ENCODE results near the gene NPAS3.

NPAS3 gene

DNA sequence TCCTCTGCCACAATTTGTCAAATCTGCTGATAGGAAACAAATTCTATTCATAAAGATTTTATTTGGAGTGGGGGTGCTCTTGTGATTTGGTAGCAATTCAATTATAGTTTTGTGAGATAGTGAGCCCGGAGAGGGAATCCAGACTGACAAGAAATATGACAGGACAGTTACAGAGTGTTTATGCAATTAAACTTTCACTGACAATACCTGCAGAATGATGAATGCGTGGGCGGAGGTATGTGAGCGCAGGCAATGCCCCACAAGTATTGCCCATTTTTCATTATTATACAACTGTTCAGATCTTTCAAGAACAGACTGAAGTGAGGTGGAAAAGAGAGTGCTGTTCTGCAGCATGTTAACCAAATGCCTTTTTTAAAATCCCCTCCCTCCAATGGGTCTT lies 753.2 kb downstream of the NPAS3 start:
- no peak overlapping the region for H3K4me3 Mint-ChIP-seq
- H3K36me3 Mint-ChIP-seq = no peaks in the 10 kb centered on the region
- no peaks in the 10 kb centered on the region for H3K4me1 Mint-ChIP-seq
- no peaks in the 10 kb centered on the region for H3K9me3 Mint-ChIP-seq
- no peak for DNase-seq (ENCODE audit: low spot score in 2 of 2)
- no peak overlapping the region for H3K27ac Mint-ChIP-seq
- no peak for ATAC-seq (ENCODE audit: low read depth)
- no peaks in the 10 kb centered on the region for H3K27me3 Mint-ChIP-seq

DNA sequence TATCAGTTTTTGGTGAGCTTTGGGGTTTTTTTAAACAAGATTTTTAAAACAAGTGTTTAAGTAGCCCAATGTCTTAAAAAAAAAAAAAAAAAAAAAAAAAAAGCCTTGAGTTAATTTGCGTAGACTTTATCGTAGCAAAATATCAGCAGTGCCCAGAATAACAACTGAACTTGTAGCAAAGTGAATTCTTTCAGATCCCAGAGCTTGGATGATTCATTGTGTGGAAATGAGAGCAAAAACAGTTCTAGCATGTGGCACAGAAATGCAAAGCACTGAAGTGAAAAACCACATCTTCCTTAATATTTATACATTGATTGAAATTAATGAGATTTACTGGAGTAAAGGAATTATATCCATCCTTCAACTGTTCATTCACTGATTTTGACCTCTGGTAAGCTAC lies 754.1 kb downstream of the NPAS3 start:
- Mint-ChIP-seq H3K4me1 (no peaks in the 10 kb centered on the region), H3K27ac (no peak overlapping the region), H3K36me3 (no peaks in the 10 kb centered on the region), H3K27me3 (no peaks in the 10 kb centered on the region), H3K4me3 (no peak overlapping the region), H3K9me3 (no peaks in the 10 kb centered on the region)
- ATAC-seq (ENCODE audit: low read depth) (no peak), DNase-seq (ENCODE audit: low spot score in 2 of 2) (no peak)

DNA sequence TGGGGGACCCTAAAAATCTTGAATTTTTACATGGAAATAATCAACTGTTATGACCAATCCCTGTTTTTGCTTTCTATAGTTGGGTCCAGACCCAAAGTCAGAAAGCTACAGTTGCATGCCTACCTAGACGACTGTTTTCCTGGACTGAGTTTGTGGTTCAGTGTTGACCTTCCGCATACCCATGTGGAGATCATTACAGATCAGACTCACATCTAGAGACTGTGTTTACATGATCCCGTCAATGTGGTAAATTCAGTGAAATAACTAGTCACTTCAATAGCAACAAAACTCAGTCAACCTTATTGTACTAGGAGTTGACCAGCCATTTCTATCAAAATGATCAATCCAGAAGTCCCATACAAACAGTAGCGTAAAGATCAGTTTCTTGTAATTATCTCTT lies 754.6 kb downstream of the NPAS3 start:
- no peak for ATAC-seq (ENCODE audit: low read depth)
- Mint-ChIP-seq H3K4me1 (no peaks in the 10 kb centered on the region), H3K4me3 (no peak overlapping the region), H3K27ac (no peak overlapping the region), H3K27me3 (no peaks in the 10 kb centered on the region), H3K36me3 (no peaks in the 10 kb centered on the region), H3K9me3 (no peaks in the 10 kb centered on the region)
- no peak for DNase-seq (ENCODE audit: low spot score in 2 of 2)

DNA sequence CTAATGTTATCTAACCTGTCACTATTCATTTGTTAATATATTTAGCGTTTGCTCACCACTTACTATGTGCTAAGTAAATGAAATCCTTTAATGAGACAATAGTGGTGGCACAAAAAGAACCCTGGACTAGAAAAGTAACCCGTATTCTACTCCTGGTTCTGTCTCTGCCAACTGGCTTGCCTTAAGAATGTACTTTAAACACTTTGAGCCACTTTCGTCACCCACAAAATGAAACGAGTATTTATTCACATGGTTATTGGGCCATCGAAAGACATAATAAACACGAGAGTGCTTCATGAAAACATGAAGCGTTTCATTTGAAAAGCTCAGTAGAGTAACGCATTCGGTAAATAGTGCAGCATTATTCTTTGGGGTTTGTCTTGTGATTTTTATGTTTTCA lies 757.5 kb downstream of the NPAS3 start:
- DNase-seq (ENCODE audit: low spot score in 2 of 2) = no peak
- H3K4me3 Mint-ChIP-seq = no peak overlapping the region
- H3K27ac Mint-ChIP-seq = no peak overlapping the region
- no peaks in the 10 kb centered on the region for H3K36me3 Mint-ChIP-seq
- H3K27me3 Mint-ChIP-seq = no peaks in the 10 kb centered on the region
- H3K4me1 Mint-ChIP-seq = no peaks in the 10 kb centered on the region
- no peaks in the 10 kb centered on the region for H3K9me3 Mint-ChIP-seq
- no peak for ATAC-seq (ENCODE audit: low read depth)

GRCh38 chr14:33699300-33699983 lies 760.8 kb downstream of the NPAS3 start:
- Mint-ChIP-seq H3K27me3 (no peaks in the 10 kb centered on the region), H3K9me3 (peaks cover 3% of the 10 kb centered on the region), H3K4me3 (no peak overlapping the region), H3K4me1 (no peaks in the 10 kb centered on the region), H3K27ac (no peak overlapping the region), H3K36me3 (no peaks in the 10 kb centered on the region)
- DNase-seq (ENCODE audit: low spot score in 2 of 2) = no peak
- no peak for ATAC-seq (ENCODE audit: low read depth)

DNA sequence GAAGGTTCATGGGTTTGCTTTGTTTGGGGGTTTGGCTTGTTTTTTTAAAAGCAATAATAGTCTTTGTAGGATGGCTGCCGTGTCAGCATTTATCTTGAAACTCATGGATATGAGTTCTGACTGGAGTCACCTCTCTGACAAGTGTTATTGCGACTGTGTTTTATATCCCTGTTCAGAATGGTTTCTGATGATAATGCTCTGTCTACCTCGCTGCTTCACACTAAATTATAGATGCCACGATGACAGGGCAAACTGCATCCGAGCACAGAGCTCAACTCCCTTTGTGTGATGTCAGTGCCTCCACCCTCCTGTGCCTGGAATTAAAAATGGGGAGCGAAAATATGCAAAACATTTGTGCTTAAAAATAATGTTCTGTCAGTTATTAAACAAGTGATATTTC lies 761.4 kb downstream of the NPAS3 start:
- ATAC-seq (ENCODE audit: low read depth) (no peak), DNase-seq (ENCODE audit: low spot score in 2 of 2) (no peak)
- Mint-ChIP-seq H3K9me3 (peaks cover 4% of the 10 kb centered on the region), H3K4me1 (no peaks in the 10 kb centered on the region), H3K36me3 (no peaks in the 10 kb centered on the region), H3K4me3 (no peak overlapping the region), H3K27ac (no peak overlapping the region), H3K27me3 (no peaks in the 10 kb centered on the region)

DNA sequence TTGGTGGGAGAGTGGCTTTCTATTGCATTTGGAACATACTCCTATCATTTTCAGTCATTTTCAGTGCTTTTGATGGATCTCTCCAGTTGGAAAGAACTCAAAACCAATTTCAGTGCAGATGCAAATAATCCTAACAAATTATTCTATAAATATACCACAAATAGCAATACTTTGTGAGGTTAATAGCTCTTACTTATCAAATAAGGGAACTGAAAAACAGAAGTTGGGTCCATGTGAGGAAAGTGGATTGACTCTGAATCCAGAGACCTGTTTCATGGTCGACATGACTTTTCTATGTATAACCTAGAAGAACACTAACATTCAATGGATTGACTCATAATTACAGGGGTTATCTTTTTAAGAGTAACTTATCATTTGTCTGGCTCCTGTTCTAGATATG lies 763.6 kb downstream of the NPAS3 start:
- Mint-ChIP-seq H3K4me1 (no peaks in the 10 kb centered on the region), H3K9me3 (peaks cover 4% of the 10 kb centered on the region), H3K27me3 (no peaks in the 10 kb centered on the region), H3K27ac (no peak overlapping the region), H3K36me3 (no peaks in the 10 kb centered on the region), H3K4me3 (no peak overlapping the region)
- DNase-seq (ENCODE audit: low spot score in 2 of 2) = no peak
- ATAC-seq (ENCODE audit: low read depth) = no peak

DNA sequence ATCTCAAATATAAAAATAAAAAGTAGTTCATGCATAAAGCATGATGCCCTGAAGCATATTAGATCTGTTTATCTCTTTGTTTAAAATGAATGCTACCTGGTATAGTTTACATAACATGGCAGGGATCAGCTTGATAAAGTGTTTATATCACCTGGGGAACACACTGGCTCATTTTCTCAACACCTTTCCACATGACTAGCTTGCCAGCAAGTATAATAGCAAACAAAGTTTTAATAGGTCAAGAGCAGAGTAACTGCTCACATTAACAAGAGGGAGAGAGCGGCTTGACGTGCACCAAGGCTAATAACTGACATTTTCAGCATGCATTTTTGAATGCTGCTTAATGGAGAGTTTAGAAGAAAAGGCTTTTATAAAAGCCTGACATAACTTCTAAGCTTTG lies 765.8 kb downstream of the NPAS3 start:
- Mint-ChIP-seq H3K27ac (no peak overlapping the region), H3K9me3 (peaks cover 7% of the 10 kb centered on the region), H3K4me1 (no peaks in the 10 kb centered on the region), H3K36me3 (no peaks in the 10 kb centered on the region), H3K4me3 (no peak overlapping the region), H3K27me3 (no peaks in the 10 kb centered on the region)
- no peak for ATAC-seq (ENCODE audit: low read depth)
- no peak for DNase-seq (ENCODE audit: low spot score in 2 of 2)

DNA sequence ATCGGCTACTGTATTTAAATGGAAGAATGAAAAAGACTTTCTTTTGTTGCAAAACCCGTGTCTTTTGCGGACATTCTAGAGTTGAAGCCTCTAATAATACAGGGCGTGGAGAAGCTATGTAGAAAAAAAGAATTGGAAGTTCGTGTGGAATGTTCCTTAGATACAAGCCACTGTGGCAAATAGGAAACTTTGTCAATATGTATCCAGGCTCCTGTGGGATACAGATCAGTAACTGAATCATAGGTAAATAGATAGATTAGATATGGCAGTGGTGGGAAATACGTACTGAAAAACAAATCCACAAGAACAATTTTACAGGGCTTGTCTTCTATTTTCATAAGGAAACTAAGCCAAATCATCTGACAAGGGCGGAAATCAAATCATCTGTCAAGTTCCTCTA lies 766.8 kb downstream of the NPAS3 start:
- Mint-ChIP-seq H3K36me3 (no peaks in the 10 kb centered on the region), H3K4me3 (no peak overlapping the region), H3K4me1 (no peaks in the 10 kb centered on the region), H3K27me3 (no peaks in the 10 kb centered on the region), H3K27ac (no peak overlapping the region), H3K9me3 (peaks cover 7% of the 10 kb centered on the region)
- no peak for ATAC-seq (ENCODE audit: low read depth)
- DNase-seq (ENCODE audit: low spot score in 2 of 2) = no peak

GRCh38 chr14:33707716-33708115 lies 769.0 kb downstream of the NPAS3 start:
- no peak for ATAC-seq (ENCODE audit: low read depth)
- no peak for DNase-seq (ENCODE audit: low spot score in 2 of 2)
- H3K9me3 Mint-ChIP-seq = peaks cover 4% of the 10 kb centered on the region
- H3K36me3 Mint-ChIP-seq = no peaks in the 10 kb centered on the region
- no peaks in the 10 kb centered on the region for H3K27me3 Mint-ChIP-seq
- no peaks in the 10 kb centered on the region for H3K4me1 Mint-ChIP-seq
- H3K27ac Mint-ChIP-seq = no peak overlapping the region
- no peak overlapping the region for H3K4me3 Mint-ChIP-seq

DNA sequence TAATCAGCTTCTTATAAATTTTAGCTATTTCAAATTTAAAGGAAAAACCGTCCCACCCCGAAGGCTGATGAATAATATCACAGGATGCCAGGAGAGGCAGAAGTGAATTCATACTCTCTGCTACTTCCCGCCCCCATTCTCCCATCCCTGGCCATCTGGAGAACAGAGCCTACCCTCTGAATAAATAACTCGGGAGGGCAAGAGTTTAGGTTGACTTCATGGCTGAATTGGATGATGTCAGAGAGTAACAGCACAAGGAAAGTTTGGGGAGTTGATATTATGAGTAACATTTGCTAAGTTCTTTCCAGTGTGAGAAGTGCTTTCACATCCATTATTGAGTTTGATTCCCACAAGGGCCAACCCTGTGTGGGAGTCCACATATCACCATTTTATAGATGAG lies 770.6 kb downstream of the NPAS3 start:
- Mint-ChIP-seq H3K36me3 (no peaks in the 10 kb centered on the region), H3K9me3 (peaks cover 5% of the 10 kb centered on the region), H3K4me1 (no peaks in the 10 kb centered on the region), H3K27ac (no peak overlapping the region), H3K27me3 (no peaks in the 10 kb centered on the region), H3K4me3 (no peak overlapping the region)
- no peak for DNase-seq (ENCODE audit: low spot score in 2 of 2)
- no peak for ATAC-seq (ENCODE audit: low read depth)

GRCh38 chr14:33709711-33710110 lies 771.0 kb downstream of the NPAS3 start:
- Mint-ChIP-seq H3K27ac (no peak overlapping the region), H3K4me1 (no peaks in the 10 kb centered on the region), H3K27me3 (no peaks in the 10 kb centered on the region), H3K36me3 (no peaks in the 10 kb centered on the region), H3K4me3 (no peak overlapping the region), H3K9me3 (peaks cover 5% of the 10 kb centered on the region)
- DNase-seq (ENCODE audit: low spot score in 2 of 2) (no peak), ATAC-seq (ENCODE audit: low read depth) (no peak)

DNA sequence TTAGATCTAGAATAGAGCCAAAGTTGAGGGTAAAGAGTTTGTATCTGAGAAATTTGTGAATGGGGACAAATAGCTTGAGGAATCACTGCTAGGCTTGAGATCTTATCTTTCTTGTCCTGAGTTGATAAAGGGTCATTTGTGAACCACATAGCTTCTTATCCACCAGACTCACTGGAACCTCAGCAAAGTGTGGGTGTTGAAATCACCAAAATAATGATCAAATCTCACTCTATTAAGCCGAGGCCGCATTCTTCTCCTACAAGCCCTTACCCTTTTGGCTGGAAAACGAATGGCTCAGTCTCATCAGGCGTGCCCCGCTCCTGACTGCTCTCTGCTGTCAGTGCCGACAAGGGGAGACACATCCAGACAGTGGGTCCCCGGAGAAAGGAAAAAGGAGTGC lies 771.6 kb downstream of the NPAS3 start:
- Mint-ChIP-seq H3K27me3 (no peaks in the 10 kb centered on the region), H3K4me3 (no peak overlapping the region), H3K9me3 (peaks cover 4% of the 10 kb centered on the region), H3K36me3 (no peaks in the 10 kb centered on the region), H3K27ac (no peak overlapping the region), H3K4me1 (no peaks in the 10 kb centered on the region)
- DNase-seq (ENCODE audit: low spot score in 2 of 2) (no peak), ATAC-seq (ENCODE audit: low read depth) (no peak)

GRCh38 chr14:33711194-33711593 lies 772.5 kb downstream of the NPAS3 start:
- H3K4me3 Mint-ChIP-seq = no peak overlapping the region
- no peak for ATAC-seq (ENCODE audit: low read depth)
- H3K4me1 Mint-ChIP-seq = no peaks in the 10 kb centered on the region
- H3K9me3 Mint-ChIP-seq = peaks cover 5% of the 10 kb centered on the region
- no peaks in the 10 kb centered on the region for H3K36me3 Mint-ChIP-seq
- H3K27me3 Mint-ChIP-seq = no peaks in the 10 kb centered on the region
- DNase-seq (ENCODE audit: low spot score in 2 of 2) = no peak
- no peak overlapping the region for H3K27ac Mint-ChIP-seq

DNA sequence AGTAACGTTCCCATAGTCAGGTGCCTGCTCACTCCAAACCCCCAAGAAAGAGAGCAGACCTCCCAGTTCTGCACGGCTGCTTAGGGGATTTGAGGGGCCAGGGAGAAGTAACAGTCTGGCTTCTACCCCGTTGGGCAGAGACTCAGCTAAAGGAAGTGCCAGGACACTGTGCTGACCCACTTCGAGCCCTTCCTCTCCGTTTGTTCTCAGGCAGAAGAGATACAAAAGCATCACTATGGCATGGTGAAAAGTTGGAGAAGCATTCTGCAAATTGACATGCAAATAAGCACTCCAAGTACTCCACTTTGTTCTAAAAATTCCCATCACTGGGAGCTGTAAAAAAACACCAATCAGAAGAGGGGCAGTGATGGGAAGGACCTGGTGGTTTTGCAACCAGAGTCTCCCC lies 773.1 kb downstream of the NPAS3 start:
- H3K4me1 Mint-ChIP-seq = no peaks in the 10 kb centered on the region
- no peaks in the 10 kb centered on the region for H3K27me3 Mint-ChIP-seq
- DNase-seq (ENCODE audit: low spot score in 2 of 2) (no peak), ATAC-seq (ENCODE audit: low read depth) (no peak)
- no peak overlapping the region for H3K4me3 Mint-ChIP-seq
- no peak overlapping the region for H3K27ac Mint-ChIP-seq
- no peaks in the 10 kb centered on the region for H3K36me3 Mint-ChIP-seq
- peaks cover 6% of the 10 kb centered on the region for H3K9me3 Mint-ChIP-seq

All from memory B cell (primary cell).